DMS53 (cell line): Measurements from ENCODE around the gene CLEC19A.
A peak's percentile ranks its signal among the peaks of the same experiment; 100 is the strongest.

Experiments
- DNase-seq: peaks from one replicate; lab custom pipeline; 2025; lab: John Stamatoyannopoulos, UW

CLEC19A gene

DNA sequence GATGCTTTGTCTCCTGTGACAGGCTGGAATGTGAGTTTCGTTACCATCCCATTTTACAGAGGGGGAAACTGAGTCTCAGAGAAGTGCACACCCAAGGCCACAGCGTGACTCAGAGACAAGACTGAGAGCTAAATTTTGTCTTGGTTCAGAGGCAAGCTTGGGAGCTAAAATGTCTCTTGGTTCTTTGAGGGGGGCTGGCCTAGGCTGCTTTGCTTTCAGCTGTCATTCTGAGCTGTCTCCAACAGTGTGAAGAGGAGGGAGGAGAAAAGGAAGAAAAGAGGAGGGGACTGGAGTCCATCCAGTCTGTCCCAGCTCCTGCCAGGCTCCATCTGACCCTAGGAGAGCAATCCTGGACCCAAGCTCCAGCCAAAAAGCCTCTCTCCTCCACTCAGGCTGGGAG lies at the start of gene CLEC19A:
TSS of gene CLEC19A (plus strand) at position 301 of the 400 bp plus-strand sequence. CDS start 121 bp downstream, outside the sequence.
- no peak for DNase-seq

DNA sequence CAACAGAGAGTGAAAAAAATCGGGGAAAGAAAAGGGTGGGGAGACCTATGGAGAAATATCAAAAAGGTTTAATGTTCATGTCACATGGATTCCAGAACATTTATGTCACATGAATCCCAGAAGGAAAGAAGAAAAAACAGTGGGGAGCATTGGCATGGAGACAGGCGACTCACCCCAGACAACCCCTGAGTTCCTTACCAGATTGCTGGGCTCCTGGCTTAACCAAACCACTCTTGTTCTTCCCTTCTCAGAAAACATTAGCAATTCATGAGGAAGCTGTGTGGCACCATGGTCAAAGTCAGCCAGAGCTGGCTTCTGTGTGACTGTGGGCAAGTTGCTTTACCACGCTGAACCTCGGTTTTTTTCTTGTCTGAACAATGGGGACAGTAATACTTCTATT lies 49.6 kb upstream of the CLEC19A start:
- peak; percentile 38 for DNase-seq

- DNase-seq, result peak; percentile 83
These were observed 48.8 kb upstream of the CLEC19A start for GRCh38 chr16:19236561-19237209.

GRCh38 chr16:19238406-19238805 lies 47.1 kb upstream of the CLEC19A start:
- no peak for DNase-seq

DNA sequence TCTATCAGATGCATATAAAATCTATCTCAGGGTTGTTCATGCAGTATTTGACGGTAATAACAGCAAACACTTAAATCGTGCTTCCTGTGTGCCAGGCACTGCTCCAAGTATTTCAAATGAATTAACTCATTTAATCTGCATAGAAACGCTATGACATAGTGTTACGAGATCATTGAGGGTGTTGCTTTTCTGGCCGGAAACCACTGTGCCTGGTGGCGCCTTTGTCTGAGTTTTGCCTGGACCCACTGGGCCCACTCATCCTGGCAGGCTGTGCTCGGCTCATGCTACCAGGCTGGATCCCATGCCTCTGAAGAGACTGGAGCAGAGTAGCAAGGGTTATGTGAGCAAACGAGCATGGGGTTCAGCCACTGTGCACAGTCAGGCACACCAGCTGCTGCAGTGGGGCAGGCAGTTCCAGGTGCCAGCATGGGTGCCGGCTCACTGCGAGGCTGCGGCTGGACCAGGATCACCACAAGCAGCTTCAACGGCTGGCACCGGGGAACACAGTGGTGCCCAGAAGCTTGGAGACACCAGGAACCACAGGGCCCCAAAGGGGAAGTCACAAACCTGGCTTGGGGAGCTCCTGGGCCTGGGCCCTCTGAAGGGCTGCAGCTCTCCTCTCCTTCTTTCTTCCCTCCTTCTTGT lies 45.9 kb upstream of the CLEC19A start:
- DNase-seq, result no peak

- DNase-seq, result peak; percentile 15
These were observed 45.0 kb upstream of the CLEC19A start for GRCh38 chr16:19240494-19240893.

DNA sequence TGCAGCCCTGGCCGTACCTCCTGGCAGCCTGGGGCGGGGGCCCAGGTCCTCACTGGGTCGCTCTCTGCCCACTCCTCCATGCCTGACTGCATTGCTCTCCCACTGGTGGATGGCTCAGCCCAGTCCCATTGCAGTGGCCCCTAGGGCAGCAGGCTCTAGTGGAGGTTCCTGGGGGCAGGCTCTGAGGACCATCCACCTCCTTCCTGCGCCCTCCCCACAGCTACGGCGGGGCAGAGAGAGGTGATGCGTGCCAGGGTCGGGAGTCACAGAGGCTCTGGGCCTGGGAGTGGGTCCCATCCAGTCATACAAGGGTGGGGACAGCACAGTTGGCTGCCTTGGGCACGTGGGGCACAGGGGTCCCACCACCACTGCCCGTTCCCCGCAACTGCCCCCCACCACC lies 44.0 kb upstream of the CLEC19A start:
- no peak for DNase-seq

DNA sequence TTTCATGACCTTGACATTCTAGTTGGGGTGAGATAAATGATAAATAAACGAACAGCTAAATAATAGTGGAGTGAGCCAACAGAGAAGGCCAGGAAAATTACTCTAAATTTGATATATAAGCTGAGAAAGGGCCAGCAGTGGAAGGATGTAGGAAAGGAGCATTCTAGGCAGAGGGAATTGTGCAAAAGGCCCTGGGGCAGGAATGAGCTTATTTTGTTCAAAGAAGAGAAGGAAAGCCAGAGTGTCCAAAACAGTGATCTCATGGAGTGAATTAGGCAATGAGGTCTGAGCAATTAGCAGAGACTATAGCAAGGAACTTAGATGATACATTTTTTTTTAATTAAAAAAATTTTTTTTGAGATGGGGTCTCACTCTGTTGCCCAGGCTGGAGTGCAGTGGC lies 43.3 kb upstream of the CLEC19A start:
- no peak for DNase-seq

DNA sequence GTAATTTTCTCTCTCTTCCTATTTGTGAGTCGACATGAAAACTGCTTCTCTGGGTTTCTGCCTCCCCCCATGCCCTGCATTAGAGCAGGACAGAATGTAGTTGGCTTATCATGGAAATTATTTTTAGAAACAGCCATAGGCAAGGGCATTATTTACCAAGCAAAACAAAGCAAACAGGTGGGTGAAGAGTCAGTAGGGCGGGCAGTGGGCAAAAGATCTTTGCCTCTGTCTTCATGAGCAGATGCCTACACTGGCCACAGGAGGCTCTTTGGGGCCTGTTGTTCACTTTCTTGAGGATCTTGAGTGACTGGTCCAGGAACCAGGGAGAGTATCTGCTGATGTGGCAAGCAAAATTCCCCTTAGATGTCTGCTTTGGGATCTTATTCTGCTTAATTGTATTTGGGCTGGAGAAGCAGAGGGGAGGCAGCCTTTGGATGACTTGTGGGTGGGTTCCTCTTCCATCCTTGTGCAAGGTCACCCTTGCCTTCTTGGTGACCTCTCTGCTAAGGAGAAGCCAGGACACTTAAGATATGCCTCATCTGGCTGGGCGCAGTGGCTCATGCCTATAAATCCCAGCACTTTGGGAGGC lies 42.5 kb upstream of the CLEC19A start:
- DNase-seq, result peak; percentile 29

GRCh38 chr16:19245326-19245925 lies 40.1 kb upstream of the CLEC19A start:
- peak; percentile 97 for DNase-seq

DNA sequence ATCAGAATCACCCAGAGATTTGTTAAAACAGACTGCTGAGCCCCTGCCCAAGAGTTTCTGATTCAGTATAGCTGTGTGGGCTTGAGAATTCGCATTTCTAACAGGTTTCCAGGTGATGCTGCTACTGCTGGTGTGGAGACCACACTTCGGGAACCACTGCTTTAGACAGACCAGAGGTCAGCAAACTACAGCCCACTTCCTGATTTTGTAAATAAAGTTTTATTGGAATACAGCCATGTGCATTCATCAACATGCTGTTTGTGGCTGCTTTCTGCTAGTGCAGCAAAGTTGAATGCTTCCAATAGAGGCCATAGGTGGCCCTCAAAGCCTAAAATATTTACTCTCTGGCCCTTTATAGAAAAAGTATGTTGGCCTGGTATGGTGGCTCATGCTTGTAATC lies 32.6 kb upstream of the CLEC19A start:
- DNase-seq, result no peak

- DNase-seq, result no peak
These were observed 30.9 kb upstream of the CLEC19A start for GRCh38 chr16:19254611-19255010.

GRCh38 chr16:19264123-19264673 lies 21.3 kb upstream of the CLEC19A start:
- DNase-seq, result no peak

DNA sequence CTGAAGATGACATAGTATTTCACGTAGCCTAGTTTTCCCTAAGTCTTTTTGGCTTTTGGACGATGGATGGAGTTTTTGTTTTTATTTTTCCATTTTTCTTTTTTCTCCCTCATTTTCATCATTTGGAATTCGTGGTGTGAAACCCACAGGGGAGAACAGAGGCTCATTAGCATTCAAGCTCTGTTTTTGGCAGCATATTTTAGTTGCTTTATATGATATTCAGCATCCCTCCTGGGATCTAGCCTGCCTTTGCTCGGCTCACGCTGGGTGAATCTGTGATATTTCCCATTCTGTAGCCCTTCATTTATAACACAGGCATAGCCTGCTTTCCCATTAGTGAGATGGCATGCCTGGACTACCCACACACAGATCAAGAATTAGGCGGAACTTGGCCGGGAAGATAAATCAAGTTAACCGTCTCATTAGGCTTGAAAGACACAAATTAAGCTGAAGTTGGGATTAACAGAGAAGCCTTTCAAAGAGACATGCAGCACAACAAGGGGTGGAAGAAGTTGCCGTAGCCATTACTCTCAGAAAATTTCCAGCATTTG lies 20.1 kb upstream of the CLEC19A start:
- no peak for DNase-seq

DNA sequence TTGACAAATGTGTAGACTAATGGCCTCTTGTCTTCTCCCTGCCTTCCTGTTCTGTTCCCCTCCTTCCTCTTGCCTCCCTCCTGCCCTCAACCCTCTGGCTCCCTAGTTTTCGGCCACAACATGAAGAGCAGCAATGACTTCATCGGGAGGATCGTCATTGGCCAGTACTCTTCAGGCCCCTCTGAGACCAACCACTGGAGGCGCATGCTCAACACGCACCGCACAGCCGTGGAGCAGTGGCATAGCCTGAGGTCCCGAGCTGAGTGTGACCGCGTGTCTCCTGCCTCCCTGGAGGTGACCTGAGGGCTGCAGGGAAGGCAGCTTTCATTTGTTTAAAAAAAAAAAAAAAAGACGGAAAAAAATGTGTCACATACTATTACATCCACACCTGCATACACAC lies 18.8 kb upstream of the CLEC19A start:
- no peak for DNase-seq

DNA sequence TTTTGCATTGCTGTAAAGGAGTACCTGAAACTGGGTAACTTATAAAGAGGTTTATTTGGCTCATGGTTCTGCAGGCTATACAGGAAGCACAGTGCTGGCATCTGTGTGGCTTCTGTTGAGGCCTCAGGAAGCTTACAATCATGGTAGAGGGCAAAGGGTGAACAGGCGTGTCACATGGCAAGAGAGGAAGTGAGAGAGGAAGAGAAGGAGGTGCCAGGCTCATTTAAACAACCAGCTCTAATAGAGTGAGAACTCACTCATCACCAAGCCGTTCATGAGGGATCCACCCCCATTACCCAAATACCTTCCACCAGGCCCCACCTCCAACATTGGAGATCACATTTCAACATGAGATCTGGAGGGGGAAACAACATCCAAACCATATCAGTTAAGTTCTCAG lies 16.4 kb upstream of the CLEC19A start:
- DNase-seq, result no peak

- DNase-seq, result peak; percentile 39
These were observed 11.2 kb upstream of the CLEC19A start for GRCh38 chr16:19274165-19274797.

DNA sequence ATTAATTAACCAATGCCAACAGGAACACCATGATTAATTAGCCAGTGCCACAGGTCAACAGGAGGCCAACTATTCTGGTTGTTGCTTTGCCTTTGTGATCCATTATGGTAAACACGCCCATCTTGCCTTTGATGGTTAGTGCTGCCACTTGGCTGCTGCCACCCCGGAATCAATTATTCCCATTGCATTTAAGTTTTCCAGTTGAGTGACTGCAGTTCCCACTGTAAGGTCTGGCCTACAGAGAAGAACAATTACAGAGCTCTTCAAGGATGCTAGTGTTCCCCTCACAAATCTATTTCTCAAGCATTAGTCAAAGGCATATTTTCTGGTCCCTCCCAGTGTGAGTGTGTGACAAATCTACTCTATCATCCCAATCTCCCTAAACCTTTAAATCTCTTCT lies 7.1 kb upstream of the CLEC19A start:
- DNase-seq, result no peak

GRCh38 chr16:19281246-19281645 lies 4.3 kb upstream of the CLEC19A start:
- no peak for DNase-seq

DNA sequence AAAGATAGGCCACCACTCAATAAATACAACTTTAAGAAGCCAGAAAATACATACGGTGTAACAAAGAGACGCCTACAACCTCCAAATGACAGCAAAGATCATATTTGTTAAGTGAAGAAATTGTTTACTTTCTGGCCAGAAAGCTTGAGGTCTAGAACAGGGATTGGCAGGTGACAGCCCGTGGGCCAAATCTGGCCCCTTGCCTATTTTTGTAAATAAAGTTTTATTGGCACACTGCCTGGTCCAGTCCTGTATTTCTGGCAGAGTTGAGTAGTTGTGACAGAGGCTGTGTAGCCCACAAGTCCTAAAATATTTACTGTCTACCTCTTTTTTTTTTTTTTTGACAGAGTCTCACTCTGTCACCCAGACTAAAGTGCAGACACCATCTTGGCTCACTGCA lies 3.4 kb upstream of the CLEC19A start:
- DNase-seq, result no peak

DNA sequence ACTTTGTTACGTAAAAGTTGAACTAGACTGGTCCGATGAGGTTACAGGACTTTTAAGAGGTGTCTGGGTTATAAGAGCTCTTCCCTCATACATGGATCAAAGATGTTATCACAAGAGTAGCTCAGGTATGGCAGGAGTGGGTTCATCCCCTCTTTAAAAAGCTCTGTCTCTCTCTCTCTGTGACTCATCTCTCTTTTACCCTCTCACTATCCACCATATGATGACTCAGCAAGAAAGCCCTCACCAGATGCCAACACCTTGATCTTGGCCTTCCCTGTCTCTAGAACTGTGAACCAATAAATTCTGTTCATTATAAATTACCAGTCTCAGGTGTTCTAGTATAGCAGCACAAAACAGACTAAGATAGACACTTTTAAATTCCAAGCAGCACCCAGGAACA lies 1.9 kb upstream of the CLEC19A start:
- peak; percentile 61 for DNase-seq

- DNase-seq, result peak; percentile 67
These were observed 1.3 kb upstream of the CLEC19A start for GRCh38 chr16:19284207-19284606.
